ENCODE data around the gene NECAB2.
"Not testable (repeated sequence)": the region's sequence is repeated elsewhere in the genome, so short reads cannot be mapped to it uniquely, and the experiment has no call there.

Gene NECAB2

DNA sequence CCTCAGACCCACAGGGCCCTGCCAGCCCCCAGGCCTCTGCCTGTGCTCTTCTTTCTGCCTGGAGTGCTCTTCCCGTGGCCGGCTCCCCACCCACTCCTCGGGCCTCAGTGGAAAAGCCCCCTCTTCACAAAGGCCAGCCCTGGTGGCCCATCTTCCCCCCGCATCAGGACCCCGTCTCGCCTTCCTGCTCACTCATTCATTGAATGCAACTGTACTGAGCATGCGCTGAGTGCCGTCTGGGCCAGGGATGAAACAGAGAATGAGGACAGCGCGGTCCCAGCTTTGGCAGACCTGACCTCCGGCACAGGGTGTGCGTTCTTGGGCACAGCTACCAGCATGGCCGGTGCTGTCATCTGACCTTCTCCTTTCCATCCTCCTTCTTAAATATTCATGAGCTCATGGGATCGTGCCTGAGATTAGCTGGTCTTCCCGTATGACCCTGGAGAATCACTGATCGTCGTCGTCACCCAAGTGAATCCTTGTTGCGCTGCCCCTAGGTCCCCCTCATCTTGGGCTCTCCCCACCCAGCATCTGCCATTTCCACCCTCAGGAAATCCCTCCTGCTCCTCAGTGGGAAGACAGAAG is 31.4 kb upstream of the NECAB2 start:
- DNase-seq = no peak

DNA sequence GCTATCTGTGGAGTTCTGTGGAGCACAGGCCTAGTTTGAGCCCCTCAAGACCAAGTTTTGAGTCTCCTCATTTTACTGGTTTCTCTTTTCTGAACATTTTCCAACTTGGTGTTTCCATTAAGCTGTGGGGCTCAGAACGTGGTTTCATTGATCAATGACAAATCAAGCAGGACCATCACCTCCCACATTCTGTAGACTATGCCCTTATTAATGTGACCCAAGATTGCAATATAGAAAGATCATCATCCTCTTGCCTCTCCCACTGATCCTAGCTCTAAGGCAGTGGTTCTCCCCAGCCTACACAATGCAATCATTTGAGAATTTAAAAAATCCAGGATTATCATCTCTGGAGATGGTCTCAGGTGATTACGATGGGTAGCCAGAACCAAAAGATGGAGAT is 30.8 kb upstream of the NECAB2 start:
- no peak for DNase-seq

DNA sequence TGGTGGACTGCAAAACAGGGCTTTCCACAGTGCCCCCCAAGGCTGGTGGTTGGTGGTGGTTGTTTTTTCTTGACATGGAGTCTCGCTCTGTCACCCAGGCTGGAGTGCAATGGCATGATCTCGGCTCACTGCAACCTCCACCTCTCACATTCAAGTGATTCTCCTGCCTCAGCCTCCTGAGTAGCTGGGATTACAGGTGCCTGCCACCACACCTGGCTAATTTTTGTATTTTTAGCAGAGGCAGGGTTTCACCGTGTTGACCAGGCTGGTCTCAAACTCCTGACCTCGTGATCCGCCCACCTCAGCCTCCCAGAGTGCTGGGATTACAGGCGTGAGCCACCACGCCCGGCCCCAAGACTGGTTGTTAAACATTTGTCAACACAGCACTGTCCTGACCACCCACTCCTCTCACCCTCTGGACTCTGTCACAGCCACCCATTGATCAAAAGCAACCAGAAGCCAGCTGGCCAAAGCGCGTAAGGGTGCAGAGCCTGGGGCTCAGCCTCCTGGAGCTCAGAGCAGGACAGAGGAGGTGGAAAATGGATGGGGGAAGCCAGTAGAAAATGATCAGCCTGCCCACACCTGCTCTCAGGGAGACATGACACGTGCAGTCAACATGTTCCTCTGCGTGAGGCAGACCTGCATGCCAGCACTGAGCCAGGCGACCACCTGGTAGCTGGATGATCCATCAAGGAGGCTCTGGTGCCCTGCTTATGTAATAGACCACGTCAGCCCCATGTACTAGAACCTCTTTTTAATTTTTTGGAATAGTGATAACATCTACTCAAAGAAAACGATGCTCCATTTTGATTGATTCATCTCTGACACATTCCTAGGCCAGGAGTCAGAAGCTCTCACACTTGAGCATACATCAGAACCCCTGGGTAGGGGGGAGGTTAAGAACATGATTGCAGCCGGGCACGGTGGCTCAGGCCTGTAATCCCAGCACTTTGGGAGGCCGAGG is 29.8 kb upstream of the NECAB2 start:
- no peak for DNase-seq

DNA sequence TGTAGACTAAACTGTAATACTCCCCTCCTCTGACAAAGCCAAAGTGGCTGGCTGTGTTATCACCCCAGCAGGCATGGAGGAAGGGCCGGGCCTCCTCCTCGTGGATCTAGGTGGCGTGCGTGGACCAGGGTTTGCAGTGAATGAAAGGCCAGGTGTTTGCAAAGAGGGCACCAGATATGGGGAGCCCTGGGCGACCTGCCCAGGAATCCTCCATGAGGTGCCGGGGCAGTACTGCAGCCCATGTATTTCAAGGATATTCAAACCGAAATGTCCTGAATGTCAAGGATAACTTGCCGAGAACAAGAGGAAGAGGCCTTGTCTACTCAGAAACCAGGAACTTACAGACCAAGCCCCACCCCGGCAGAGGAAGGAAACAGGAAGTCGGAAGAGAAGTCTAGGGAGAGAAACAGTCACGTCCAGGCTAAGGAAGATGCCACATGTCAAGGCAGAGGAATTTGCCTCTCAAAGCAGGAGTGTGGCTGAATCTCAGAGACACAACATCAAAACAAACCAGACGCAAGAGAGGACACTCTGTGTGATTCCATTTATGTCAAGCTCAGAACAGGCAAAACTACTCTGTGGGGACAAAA is 28.7 kb upstream of the NECAB2 start:
- no peak for DNase-seq

DNA sequence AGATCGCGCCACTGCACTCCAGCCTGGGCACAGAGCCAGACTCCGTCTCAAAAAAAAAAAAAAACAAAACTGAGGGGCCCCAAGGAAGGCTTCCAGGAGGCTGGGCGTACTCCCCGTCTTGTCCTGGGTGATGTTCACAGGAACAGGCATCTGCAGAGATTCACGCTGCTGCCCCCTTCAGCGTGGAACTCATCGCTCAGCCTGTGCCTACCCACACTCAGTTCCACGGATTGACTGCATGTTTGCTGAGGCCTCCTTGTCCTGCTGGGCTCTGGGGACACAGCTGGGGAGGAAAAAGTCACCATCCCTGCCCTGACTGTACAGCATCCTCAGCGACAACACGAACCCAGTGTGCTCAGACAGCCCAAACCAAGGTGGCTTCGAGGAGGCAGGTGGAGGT is 27.9 kb upstream of the NECAB2 start:
- no peak for DNase-seq

DNA sequence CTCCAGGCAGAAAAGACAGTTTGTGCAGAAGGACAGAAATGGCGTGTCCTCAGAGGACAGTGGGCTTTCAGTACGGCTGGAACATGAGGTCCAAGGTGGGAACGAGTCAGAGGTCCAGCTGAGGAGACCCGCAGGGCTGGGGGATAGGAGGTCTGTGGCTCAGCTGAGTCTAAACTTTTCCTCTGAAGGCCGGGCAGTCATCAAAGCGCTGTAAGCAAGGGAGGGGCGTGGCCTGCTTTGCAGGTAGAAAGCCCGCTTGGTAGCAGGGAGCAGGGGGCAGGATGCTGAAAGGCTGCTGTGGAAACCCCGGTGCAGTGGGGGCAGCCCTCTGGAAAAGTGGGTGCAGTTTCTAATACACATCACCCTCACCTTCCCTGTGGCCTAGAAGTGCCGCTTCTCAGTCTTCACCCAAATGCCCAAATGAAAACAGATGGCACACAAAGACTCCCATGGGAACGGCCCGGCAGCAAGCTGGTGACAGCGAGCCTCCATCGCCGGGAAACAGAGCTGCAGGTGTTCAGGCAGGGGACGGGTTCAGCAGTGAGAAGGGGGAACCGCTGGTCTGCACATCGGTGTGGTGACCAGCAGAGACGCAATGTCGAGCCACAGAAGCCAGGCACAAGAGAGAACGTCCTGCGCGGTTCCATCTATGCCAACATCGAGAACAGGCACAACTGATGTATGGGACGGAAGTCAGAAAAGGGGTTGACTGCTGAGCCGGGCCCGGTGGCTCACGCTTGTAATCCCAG is 27.2 kb upstream of the NECAB2 start:
- DNase-seq = no peak

DNA sequence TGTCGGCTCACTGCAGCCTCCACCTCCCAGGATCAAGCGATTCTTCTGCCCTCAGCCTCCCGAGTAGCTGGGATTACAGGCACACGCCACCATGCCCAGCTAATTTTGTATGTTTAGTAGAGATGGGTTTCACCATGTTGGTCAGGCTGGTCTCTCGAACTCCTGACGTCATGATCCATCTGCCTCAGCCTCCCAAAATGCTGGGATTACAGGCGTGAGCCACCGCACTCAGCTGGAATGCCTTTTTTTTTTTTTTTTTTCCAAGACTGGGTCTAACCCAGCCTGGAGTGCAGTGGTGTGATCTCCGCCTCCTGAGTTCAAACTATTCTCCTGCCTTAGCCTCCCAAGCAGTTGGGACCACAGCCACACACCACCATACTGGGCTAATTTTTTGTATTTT is 26.5 kb upstream of the NECAB2 start:
- not testable (repeated sequence) for DNase-seq

DNA sequence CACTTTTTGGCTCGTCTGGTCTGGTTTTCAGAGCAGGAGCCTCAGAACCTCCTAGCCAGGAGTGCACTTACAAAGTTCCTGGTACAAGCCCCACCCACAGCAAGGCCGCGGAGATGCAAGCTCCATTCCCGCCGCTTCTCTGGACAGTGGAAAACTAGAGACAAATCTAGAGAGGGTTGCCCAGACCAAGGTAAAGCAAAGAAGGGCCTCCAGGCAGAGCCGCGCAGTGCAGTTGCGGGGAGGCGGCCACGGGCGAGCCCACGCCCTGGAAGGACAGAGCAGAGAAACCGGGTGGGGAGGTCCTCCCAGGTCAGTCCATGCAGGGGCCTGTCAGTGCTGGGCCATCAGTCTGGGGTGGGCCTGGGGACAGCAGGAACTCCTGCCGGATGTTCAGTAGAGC is 26.0 kb upstream of the NECAB2 start:
- DNase-seq = no peak

DNA sequence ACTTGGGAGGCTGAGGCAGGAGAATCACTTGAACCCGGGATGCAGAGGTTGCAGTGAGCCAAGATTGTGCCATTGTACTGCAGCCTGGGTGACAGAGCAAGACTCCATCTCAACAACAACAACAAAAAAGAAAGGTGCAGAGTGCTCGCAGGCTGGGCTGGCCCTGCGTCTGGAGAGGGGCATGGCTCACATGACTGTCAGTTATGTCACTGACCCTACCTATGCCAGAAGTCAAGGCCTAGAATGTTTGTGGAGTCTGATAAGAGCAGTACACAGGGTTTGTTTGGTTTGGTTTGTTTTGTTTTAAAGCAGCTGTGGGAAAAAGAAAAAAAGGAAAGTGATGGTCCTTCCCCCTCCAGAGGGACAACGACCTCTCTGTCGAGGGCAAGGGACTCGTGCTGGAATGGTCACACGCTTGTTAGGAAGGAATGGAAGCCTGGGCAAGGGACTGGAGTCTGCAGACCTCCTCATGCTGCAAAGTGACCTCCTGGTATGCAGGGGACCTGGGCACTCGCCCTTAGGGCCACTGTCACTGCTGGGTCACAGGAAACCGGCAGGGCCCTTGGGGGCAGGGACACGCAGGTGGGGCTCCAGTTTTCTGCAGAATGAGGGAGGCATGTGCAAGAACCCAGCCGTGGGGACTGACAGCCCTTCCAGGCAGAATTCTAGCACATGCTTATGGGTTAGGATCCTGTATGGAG is 25.1 kb upstream of the NECAB2 start:
- no peak for DNase-seq

DNA sequence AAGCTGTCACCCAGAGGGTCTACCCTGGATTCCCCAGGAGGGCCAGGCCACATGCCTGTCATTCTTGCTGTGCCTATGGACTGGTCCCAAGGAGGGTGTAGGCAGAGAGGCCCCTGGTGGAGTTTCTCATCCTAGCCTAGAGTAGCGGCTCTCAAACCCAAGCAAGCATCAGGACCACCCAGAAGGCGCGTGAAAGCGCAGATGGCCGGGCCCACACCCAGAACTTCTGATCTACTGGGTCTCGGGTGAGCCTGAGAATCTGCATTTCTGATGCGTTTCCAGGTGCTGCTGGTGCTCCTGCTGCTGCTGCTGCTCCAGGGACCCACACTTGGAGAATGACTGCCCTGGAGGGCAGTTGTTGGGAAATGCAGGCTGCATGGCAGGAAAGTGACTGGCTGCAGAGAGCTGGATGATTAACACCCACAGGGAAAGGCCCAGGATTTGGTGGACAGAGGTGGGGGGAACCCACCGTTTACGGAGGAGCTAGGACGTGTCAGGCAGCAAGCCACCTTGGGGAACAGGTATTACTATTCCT is 24.5 kb upstream of the NECAB2 start:
- no peak for DNase-seq

DNA sequence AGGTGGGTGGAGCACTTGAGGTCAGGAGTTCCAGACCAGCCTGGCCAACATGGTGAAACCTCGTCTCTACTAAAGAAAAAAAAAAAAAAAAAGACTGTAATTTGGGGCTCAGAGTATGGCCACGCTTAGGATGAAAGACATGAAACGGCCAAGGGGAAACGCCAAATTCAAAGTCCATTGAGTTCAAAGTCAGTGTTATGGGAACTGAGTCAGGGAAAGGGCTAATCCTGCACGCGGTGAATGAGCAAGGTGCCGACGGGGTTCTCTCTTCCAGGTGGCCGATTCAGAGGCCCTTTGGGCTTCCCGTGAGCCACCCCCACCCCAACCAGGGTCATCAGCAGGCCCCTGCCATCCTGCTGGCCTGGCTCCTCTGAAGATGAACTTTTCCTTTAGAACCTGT is 22.5 kb upstream of the NECAB2 start:
- DNase-seq = no peak

DNA sequence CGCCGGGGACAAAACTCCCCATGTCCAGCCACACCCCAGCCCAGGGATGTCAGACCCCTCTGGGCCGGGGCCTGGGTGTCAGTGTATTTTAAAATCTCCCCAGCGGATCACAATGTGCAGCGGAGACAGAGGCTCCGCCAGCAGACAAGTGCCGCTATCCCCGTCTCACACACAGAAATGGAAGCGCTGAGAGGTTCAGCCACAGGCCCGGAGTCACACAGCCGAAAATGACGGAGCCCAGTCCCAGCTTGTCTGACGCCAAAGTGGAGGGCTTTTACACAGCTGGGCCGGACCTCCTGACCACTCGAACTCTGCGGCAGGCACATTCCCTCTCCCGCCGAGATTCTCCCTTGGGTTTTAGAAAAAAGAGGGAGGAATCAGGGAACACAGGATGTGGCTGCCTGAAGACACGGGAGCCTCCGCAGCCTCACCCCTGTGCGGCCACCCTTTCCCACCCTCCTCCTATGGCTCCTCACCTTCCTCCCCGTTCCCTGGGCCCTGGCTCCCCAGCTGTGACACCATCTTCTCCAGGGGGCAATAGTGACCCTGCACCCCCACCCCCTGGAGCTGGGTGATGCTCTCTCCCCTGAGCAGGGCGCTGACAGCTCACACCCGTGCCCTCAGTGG is 21.8 kb upstream of the NECAB2 start:
- DNase-seq = no peak

DNA sequence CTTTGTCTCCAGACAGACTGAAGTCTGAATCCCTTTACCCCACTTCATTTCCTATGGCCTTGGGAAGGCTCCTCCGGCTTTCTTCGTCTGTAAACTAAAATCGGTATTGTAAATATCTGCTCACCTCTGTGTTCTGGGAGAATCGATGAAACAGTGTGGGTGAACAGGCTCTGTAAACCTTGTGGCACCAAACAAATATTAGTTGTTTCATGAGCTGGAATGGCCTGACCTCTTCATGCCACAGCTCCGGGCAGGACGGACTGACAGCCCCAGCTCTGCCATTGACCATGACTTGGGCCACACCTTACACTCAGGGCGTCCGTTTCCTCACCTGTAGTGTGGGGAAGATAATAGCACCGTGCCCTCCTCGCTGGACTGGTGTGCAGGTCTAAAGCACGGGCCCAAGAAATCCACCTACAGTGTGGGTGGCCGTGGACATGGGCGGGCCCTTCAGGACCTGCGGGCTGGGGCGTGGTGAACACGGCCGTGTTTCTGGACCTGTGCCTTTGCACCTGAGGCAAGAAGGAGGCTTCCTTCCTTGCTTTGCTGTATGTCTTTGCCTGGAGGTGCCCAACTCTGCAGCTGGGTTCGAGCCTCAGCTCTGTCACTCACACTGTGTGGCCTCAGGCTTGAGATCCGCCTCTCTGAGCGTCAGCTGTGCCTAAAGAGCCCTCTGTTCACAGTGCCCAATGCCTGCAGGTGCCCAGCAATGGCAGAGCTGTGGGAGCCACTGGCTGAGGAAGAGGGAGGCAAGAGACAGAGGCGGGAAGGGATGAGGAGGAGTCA is 21.1 kb upstream of the NECAB2 start:
- no peak for DNase-seq

DNA sequence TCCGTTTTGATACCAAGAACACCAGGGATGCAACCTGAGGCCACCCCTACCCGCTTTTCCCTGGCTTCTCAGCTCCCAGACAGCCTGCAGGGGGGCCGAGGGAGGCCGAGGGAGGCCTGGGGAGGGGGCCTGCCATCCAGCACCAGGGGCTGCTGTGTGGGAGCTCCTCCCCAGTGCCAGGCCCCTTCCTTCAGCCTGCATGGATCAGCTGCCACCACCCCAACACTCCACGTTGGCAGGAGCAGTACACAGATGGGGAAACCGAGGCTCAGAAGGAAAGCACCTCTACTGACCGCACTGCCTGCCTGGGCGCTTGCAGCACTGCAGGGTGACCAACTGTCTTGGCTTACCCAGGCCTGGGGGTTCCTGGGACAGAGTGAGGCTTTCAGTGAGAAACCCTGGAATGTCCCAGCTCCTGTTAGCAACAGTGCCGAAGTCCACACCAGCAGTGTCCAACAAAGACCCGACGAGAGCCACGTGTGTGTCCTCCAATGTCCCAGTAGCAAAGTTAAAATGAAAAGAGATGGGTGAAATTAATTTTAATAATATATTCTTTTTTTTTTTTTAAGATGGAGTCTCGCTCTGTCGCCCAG is 20.3 kb upstream of the NECAB2 start:
- DNase-seq = no peak

DNA sequence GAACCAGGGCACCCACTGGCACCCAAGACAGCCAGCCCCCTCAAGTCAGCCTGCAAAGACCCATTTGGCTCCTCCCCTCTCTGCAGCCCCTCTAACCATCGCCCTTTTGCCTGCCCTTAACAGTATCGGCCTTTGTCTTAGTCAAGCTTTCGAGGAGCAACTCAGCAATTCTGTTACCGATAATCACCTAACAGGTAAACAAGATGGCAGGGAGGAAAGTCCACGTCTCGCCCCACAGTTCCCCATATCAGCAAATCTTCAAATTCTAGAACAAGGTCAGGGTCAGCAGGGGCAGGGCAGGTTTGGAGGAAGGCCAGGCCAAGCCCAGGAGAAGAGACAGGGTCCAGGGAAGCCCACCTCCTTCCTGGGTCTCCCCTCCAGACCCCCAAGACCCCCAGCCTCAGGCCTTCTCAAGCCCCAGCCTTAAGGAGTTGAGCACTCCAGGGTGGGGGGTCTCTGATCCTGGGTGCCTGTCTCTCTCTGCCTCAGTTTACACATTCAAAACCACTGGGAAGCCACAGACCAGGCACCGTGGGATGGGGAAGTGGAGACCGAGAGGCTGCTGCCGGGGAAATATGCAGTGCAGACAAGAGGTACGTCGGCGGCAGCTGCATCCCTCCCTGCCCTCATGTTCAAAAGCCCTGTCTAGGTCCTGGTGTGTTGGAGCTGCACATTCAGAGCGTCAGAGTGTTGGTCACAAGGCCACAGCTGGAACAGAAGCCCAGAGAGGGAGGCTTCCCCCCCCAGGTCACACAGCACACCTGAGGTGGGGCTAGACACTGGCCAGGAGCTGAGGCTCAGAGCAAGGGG is 18.9 kb upstream of the NECAB2 start:
- no peak for DNase-seq

DNA sequence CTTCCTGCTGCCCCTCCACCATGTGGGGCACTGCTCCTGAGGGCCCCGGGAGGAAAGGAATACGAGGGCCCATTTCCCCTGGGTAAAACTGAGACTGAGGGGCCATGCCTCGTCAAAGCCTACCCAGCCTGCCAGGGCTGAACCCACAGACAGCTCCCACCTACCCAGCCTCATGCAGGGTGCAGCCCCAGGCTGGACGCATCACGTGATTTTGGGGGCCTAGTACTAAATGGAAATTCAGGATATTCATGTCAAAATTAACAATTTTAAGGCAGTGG is 18.4 kb upstream of the NECAB2 start:
- DNase-seq = no peak

DNA sequence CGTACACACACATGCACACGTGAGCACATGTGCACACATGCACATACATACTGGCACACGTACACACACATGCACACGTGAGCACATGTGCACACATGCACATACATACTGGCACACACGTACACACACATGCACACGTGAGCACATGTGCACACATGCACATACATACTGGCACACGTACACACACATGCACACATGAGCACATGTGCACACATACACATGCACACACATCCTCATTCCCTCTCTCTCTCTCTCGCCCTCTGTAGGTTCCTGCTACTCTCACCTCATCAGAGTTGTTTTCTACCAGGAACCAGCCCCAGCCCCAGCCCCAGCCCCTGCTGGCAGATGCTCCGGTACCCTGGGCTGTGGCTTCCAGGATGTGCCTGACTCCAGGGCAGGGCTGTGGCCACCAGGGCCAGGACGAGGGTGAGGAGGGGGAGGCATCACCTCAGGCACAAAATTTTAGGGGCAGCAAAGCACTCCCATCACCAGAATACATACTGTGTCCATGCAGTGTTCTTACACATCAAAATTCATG is 17.1 kb upstream of the NECAB2 start:
- DNase-seq = not testable (repeated sequence)

DNA sequence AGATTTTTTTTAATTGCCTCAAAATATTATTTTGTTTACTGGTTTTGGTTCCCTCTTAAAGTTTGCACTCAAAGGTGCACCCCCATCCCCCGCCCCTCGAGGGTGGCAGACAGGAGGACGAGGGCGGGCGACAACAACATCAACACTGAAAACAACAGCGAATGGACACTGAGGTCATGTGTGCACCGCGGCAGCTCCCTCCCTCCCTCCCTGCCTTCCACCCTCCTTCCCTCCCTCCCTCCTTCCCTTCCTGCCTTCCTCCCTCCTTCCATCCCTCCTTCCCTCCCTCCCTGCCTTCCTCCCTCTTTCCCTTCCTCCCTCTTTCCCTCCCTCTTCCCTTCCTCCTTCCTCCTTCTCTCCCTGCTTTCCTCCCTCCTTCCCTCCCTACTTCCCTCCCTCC is 16.5 kb upstream of the NECAB2 start:
- no peak for DNase-seq

DNA sequence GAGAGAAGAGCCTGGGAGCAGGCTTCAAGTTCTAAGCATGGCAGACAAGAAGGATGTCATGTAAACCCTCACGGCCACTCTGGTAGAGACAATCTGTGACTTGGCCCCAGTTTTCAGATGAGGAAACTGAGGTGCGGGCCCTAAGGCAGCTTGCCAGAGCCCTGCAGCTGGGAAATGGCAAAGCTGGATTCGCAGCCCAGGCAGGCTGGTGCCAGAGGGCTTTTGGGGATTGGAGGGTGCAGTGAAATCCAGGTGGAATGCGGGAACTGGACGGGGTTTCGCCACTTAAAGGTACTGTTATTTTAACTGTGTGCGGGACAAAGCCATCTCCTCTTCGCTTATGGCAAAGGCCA is 15.5 kb upstream of the NECAB2 start:
- DNase-seq = no peak
